Transverse colon (tissue), 3 donors: Measurements from ENCODE around the gene MPHOSPH9.

Experiments used
- CTCF ChIP-seq, 5 experiments: fragments of 200-600 bp in 3 of 5; fragments of 450-650 bp in 2 of 5; sonication (generic) in 3 of 5; IDR thresholded peaks; 1 replicate in 2 of 5; 2 replicates in 3 of 5; pipeline ENCODE4 v1.5.1; 2016 to 2017; ENCODE audit warnings: antibody characterized with exemption in 5 of 5, inconsistent platforms in 3 of 5, mild to moderate bottlenecking in 2 of 5, moderate library complexity in 1 of 5
- EP300 ChIP-seq: sonication (generic); formaldehyde crosslinking; IDR thresholded peaks from one replicate; pipeline ENCODE4 v1.6.1; 2017; ENCODE audit warnings: antibody characterized with exemption, low read depth
- POLR2A ChIP-seq: fragments of 450-650 bp; IDR thresholded peaks from one replicate; pipeline ENCODE4 v1.6.1; 2016; ENCODE audit warnings: antibody characterized with exemption, mild to moderate bottlenecking, moderate library complexity

- no peak for TF ChIP-seq CTCF (IDR thresholded peaks at IDR 0.05)
- TF ChIP-seq POLR2A, result no peak
- TF ChIP-seq EP300, result no peak
Measured at GRCh38 chr12:123273166-123273565, 40.2 kb upstream of the MPHOSPH9 start.
